Islet of Langerhans (tissue), 1 donor: ENCODE data around the gene MGLL.

Source experiments
- FAIRE-seq: peaks from one replicate; lab custom pipeline; 2011; peaks lifted over from hg19 to GRCh38; lab: Jason Lieb, UNC

The MGLL gene

GRCh38 chr3:127647845-127648204 is 174.5 kb downstream of the MGLL start:
- FAIRE-seq = no peak

GRCh38 chr3:127647166-127647844 is 175.0 kb downstream of the MGLL start:
- FAIRE-seq = no peak

DNA sequence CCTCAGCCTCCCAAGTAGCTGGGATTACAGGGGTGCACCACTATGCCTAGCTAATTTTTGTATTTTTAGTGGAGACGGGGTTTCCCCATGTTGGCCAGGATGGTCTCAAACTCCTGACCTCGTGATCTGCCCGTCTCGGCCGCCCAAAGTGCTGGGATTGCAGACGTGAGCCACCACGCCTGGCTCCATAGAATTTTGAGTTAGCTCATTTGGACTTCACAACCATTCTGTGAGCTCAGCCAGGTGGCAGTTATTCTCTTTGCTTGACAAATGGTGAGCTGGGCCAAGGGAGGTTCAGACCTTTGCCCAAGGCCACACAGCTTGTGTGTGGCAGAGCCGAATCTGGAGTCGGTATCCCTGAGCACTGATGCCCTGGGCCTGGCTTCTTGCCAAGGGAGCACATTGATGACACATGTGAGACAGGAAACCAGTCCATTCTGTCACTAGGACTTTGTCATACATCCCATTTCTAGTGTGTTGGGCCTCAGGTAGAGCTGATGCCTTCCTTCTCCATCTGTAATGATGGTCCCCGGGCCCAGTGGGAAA is 175.7 kb downstream of the MGLL start:
- no peak for FAIRE-seq

- FAIRE-seq = no peak
Observed at GRCh38 chr3:127645371-127646015, 176.8 kb downstream of the MGLL start.

GRCh38 chr3:127644641-127645370 is 177.5 kb downstream of the MGLL start:
- FAIRE-seq = no peak

DNA sequence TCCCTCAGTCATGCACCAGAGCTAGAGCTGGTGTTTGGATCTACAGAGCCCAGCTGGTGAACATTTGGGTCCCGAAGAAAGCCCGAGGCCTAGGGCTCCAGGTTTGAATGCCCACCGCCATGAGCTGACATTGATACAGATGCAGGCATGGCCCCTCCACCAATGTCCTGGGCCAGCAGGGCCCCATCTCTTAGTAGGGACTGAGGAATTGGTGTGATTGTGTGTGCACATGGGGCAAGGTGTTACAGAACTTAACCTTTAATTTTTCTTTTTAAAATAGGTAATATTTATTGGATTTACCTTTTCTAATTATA is 182.3 kb downstream of the MGLL start:
- no peak for FAIRE-seq

DNA sequence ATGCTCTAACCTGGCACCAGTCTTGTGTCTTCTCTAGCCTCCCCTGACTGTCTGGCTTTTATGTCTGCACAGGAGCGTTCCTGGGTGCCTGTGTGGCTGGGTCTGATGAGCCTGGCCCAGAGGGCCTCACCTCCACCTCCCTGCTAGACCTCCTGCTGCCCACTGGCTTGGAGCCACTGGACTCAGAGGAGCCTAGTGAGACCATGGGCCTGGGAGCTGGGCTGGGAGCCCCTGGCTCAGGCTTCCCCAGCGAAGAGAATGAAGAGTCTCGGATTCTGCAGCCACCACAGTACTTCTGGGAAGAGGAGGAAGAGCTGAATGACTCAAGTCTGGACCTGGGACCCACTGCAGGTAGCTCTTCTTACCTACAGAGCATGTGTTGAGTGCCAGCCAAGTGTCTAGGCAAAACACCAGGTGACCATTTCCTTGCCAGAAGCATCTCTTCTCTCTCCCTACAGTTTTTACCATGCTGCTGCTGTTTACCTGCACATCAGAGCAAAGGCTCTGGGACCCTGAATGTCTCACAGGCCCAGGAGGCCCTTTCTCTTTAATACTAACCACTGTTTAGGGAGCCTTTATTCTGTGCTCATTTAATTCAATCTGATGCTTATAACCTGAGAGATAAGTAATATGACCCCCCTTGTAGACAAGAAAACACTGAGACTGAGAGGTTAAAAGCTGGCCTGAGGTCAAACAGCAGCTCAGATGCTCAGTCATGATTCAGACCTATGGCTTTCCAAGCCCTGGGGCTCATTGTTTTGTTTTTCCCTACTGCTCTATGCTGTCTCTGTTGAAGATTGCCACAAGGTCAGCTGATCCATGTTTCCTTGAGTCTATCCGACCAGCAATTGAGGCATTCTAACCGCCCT is 182.9 kb downstream of the MGLL start:
- no peak for FAIRE-seq
